Natural killer cell (primary cell): ENCODE measurements around the gene DOK6. TPM values are rescaled to one million over a fixed set of nuclear protein-coding genes. Genes with fewer than 3 reads are reported as not detected.

Experiments
- ATAC-seq, 3 donors: fragments of 150-1000 bp in 2 of 3; fragments of 200-7000 bp in 1 of 3; cut with Tn5 transposase; 1 replicate in 1 of 3; 2 replicates in 2 of 3; pipeline ENCODE4 v1.10.0; 2021; ENCODE audit warnings: mild to moderate bottlenecking in 2 of 3, moderate library complexity in 2 of 3
- DNase-seq, 2 donors: peaks; one replicate each; pipeline versions ENCODE4 v3.0.0 to v3.0.0-alpha.2; 2013 to 2021; ENCODE audit warnings: mixed read lengths in 1 of 2
- H3K27ac ChIP-seq: one replicate; pipeline ENCODE4 v1.5.1; 2013; ENCODE audit warnings: mild to moderate bottlenecking, low read length
- H3K27me3 ChIP-seq: one replicate; pipeline ENCODE4 v1.6.1; 2013; ENCODE audit warnings: low read length; ENCODE audit not compliant: control insufficient read depth, insufficient read depth
- H3K36me3 ChIP-seq: one replicate; pipeline ENCODE4 v1.6.1; 2013; ENCODE audit warnings: low read length; ENCODE audit not compliant: control insufficient read depth, insufficient read depth
- H3K4me1 ChIP-seq: one replicate; pipeline ENCODE4 v1.6.1; 2013; ENCODE audit warnings: low read length; ENCODE audit not compliant: control insufficient read depth, insufficient read depth
- H3K4me3 ChIP-seq: one replicate; pipeline ENCODE4 v1.5.1; 2013; ENCODE audit warnings: low read length
- H3K9me3 ChIP-seq: one replicate; pipeline ENCODE4 v1.6.1; 2013; ENCODE audit warnings: low read length; ENCODE audit not compliant: control insufficient read depth, insufficient read depth
- H3K27ac Mint-ChIP-seq, 2 donors: one replicate each; pipeline ENCODE4 v1.8.0; 2022; ENCODE audit warnings: mild to moderate bottlenecking in 2 of 2, mixed read lengths in 2 of 2, moderate library complexity in 1 of 2
- H3K27me3 Mint-ChIP-seq, 2 donors: one replicate each; pipeline ENCODE4 v1.8.0; 2022; ENCODE audit warnings: low read depth in 2 of 2, mixed read lengths in 2 of 2
- H3K36me3 Mint-ChIP-seq: one replicate; pipeline ENCODE4 v1.8.0; 2022; ENCODE audit warnings: mixed read lengths
- H3K4me1 Mint-ChIP-seq, 2 donors: one replicate each; pipeline ENCODE4 v1.8.0; 2022; ENCODE audit warnings: mixed read lengths in 2 of 2
- H3K4me3 Mint-ChIP-seq: one replicate; pipeline ENCODE4 v1.8.0; 2022; ENCODE audit warnings: mild to moderate bottlenecking, moderate library complexity, mixed read lengths
- H3K9me3 Mint-ChIP-seq, 2 donors: one replicate each; pipeline ENCODE4 v1.8.0; 2022; ENCODE audit warnings: mixed read lengths in 2 of 2
- CTCF ChIP-seq: fragments of 200-600 bp; IDR thresholded peaks from one replicate; pipeline ENCODE4 v1.8.0; 2022; ENCODE audit warnings: antibody characterized with exemption
- WGBS: methylation state at CpG from one replicate; pipeline ENCODE4 v1.1.7; 2013; ENCODE audit warnings: missing lambda C conversion rate; ENCODE audit not compliant: insufficient coverage; 5-methylcytosine and 5-hydroxymethylcytosine counted together
- intact Hi-C: fragments of 100-400 bp; cut with micrococcal nuclease; formaldehyde crosslinking; loops from one replicate; pipeline ENCODE4 v1.14.2; 2022
- total RNA-seq, 4 donors: library from RNA; stranded (reverse); fragments of 120-200 nt in 1 of 4; gene quantifications; one replicate each; pipeline versions ENCODE4 v1.2.3 to v1.2.4, GENCODE V29; 2013 to 2022

The DOK6 gene
- total RNA-seq, 3 donors from 2014 or later (not counting 1 experiment from before 2014, with no cell fraction given) = 0.02 TPM; not detected in 2

GRCh38 chr18:69432847-69433246 is 32.2 kb downstream of the DOK6 start:
- no peak overlapping the region for H3K27ac ChIP-seq
- no peaks in the 10 kb centered on the region for H3K4me1 ChIP-seq
- H3K4me3 ChIP-seq = no peak overlapping the region
- H3K27me3 Mint-ChIP-seq = no peaks in the 10 kb centered on the region
- H3K27ac Mint-ChIP-seq = no peak overlapping the region
- H3K36me3 ChIP-seq = no peaks in the 10 kb centered on the region
- H3K4me3 Mint-ChIP-seq = no peak overlapping the region
- DNase-seq = no peak
- no peaks in the 10 kb centered on the region for H3K36me3 Mint-ChIP-seq
- no peaks in the 10 kb centered on the region for H3K9me3 Mint-ChIP-seq
- TF ChIP-seq CTCF = no peak
- no peaks in the 10 kb centered on the region for H3K27me3 ChIP-seq
- H3K4me1 Mint-ChIP-seq = no peaks in the 10 kb centered on the region
- intact Hi-C loops = no loop called here
- ATAC-seq = no peak
- no peaks in the 10 kb centered on the region for H3K9me3 ChIP-seq

GRCh38 chr18:69435000-69435399 is 34.3 kb downstream of the DOK6 start:
- intact Hi-C loops = no loop called here
- TF ChIP-seq CTCF = no peak
- no peaks in the 10 kb centered on the region for H3K27me3 Mint-ChIP-seq
- H3K27ac Mint-ChIP-seq = no peak overlapping the region
- no peaks in the 10 kb centered on the region for H3K9me3 Mint-ChIP-seq
- 75% methylated on average over 2 of the region's 2 CpGs for WGBS
- Histone ChIP-seq H3K36me3 (no peaks in the 10 kb centered on the region), H3K27me3 (no peaks in the 10 kb centered on the region), H3K4me1 (no peaks in the 10 kb centered on the region), H3K9me3 (no peaks in the 10 kb centered on the region), H3K27ac (no peak overlapping the region), H3K4me3 (no peak overlapping the region)
- no peaks in the 10 kb centered on the region for H3K4me1 Mint-ChIP-seq
- no peak for ATAC-seq
- DNase-seq = no peak
- H3K4me3 Mint-ChIP-seq = no peak overlapping the region
- H3K36me3 Mint-ChIP-seq = no peaks in the 10 kb centered on the region

GRCh38 chr18:69444221-69444620 is 43.5 kb downstream of the DOK6 start:
- Mint-ChIP-seq H3K9me3 (peaks cover 0 to 4% of the 10 kb centered on the region in 2 donors), H3K36me3 (no peaks in the 10 kb centered on the region), H3K4me3 (no peak overlapping the region), H3K27me3 (no peaks in the 10 kb centered on the region), H3K27ac (no peak overlapping the region), H3K4me1 (no peaks in the 10 kb centered on the region)
- Histone ChIP-seq H3K27me3 (no peaks in the 10 kb centered on the region), H3K36me3 (no peaks in the 10 kb centered on the region), H3K4me1 (no peaks in the 10 kb centered on the region), H3K27ac (no peak overlapping the region), H3K4me3 (no peak overlapping the region), H3K9me3 (no peaks in the 10 kb centered on the region)
- WGBS = 78% methylated on average over 3 of the region's 4 CpGs
- DNase-seq (no peak), ATAC-seq (no peak)
- intact Hi-C loops = no loop called here
- no peak for TF ChIP-seq CTCF

- H3K4me3 Mint-ChIP-seq = no peak overlapping the region
- no peaks in the 10 kb centered on the region for H3K36me3 Mint-ChIP-seq
Observed at GRCh38 chr18:69447886-69448285, 47.2 kb downstream of the DOK6 start.

More at GRCh38 chr18:69447886-69448285, 47.2 kb downstream of the DOK6 start:
- no peaks in the 10 kb centered on the region for H3K27me3 ChIP-seq
- H3K36me3 ChIP-seq = no peaks in the 10 kb centered on the region
- Mint-ChIP-seq H3K9me3 (peaks cover 0 to 4% of the 10 kb centered on the region in 2 donors), H3K4me1 (no peaks in the 10 kb centered on the region), H3K27ac (no peak overlapping the region), H3K27me3 (no peaks in the 10 kb centered on the region)
- H3K4me1 ChIP-seq = no peaks in the 10 kb centered on the region
- no peaks in the 10 kb centered on the region for H3K9me3 ChIP-seq
- no peak overlapping the region for H3K4me3 ChIP-seq
- intact Hi-C loops = no loop called here
- ATAC-seq = no peak
- WGBS = 100% methylated on average over 1 of the region's 1 CpG
- no peak for DNase-seq
- no peak for TF ChIP-seq CTCF
- no peak overlapping the region for H3K27ac ChIP-seq
